Neutrophil (primary cell): ENCODE measurements around the gene DOCK8.

Experiments used
- H3K27ac ChIP-seq: fragments of 200-600 bp; sonication (generic); 2 replicates; pipeline ENCODE4 v1.5.1; 2016; ENCODE audit warnings: mild to moderate bottlenecking, moderate library complexity
- H3K27me3 ChIP-seq: fragments of 200-600 bp; sonication (generic); 2 replicates; pipeline ENCODE4 v1.6.0; 2016; ENCODE audit warnings: mild to moderate bottlenecking
- H3K36me3 ChIP-seq: fragments of 200-600 bp; sonication (generic); 2 replicates; pipeline ENCODE4 v1.5.1; 2017
- H3K4me1 ChIP-seq, 2 experiments: fragments of 200-600 bp in 1 of 2; sonication (generic) in 1 of 2; 1 replicate in 1 of 2; 2 replicates in 1 of 2; pipeline versions ENCODE4 v1.5.1 to v1.6.1; 2013 to 2016; ENCODE audit warnings: low read depth in 1 of 2, low read length in 1 of 2, mild to moderate bottlenecking in 1 of 2, moderate library complexity in 1 of 2; ENCODE audit not compliant: control insufficient read depth in 1 of 2, insufficient read depth in 1 of 2
- H3K4me3 ChIP-seq, 2 experiments: fragments of 200-600 bp in 1 of 2; sonication (generic) in 1 of 2; 1 replicate in 1 of 2; 2 replicates in 1 of 2; pipeline ENCODE4 v1.5.1; 2013 to 2016; ENCODE audit warnings: low read depth in 1 of 2, low read length in 1 of 2, mild to moderate bottlenecking in 1 of 2, moderate library complexity in 1 of 2
- H3K9me3 ChIP-seq: fragments of 200-600 bp; sonication (generic); 2 replicates; pipeline ENCODE4 v1.5.1; 2016
- TF ChIP-seq, protein P1 (sequence below): fragments of 200-600 bp; sonication (generic); IDR thresholded peaks from 2 replicates; pipeline ENCODE4 v1.5.1; 2016; ENCODE audit warnings: antibody characterized with exemption

Gene DOCK8

GRCh38 chr9:250039-250438 is 35.4 kb downstream of the DOCK8 start:
- Histone ChIP-seq H3K4me1 (peaks cover 31 to 46% of the 10 kb centered on the region in 2 experiments), H3K4me3 (no peak overlapping the region), H3K36me3 (no peaks in the 10 kb centered on the region), H3K27me3 (no peaks in the 10 kb centered on the region), H3K27ac (peak overlapping the region; percentile 64), H3K9me3 (no peaks in the 10 kb centered on the region)
- TF ChIP-seq, protein P1, sequence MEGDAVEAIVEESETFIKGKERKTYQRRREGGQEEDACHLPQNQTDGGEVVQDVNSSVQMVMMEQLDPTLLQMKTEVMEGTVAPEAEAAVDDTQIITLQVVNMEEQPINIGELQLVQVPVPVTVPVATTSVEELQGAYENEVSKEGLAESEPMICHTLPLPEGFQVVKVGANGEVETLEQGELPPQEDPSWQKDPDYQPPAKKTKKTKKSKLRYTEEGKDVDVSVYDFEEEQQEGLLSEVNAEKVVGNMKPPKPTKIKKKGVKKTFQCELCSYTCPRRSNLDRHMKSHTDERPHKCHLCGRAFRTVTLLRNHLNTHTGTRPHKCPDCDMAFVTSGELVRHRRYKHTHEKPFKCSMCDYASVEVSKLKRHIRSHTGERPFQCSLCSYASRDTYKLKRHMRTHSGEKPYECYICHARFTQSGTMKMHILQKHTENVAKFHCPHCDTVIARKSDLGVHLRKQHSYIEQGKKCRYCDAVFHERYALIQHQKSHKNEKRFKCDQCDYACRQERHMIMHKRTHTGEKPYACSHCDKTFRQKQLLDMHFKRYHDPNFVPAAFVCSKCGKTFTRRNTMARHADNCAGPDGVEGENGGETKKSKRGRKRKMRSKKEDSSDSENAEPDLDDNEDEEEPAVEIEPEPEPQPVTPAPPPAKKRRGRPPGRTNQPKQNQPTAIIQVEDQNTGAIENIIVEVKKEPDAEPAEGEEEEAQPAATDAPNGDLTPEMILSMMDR, result no peak

DNA sequence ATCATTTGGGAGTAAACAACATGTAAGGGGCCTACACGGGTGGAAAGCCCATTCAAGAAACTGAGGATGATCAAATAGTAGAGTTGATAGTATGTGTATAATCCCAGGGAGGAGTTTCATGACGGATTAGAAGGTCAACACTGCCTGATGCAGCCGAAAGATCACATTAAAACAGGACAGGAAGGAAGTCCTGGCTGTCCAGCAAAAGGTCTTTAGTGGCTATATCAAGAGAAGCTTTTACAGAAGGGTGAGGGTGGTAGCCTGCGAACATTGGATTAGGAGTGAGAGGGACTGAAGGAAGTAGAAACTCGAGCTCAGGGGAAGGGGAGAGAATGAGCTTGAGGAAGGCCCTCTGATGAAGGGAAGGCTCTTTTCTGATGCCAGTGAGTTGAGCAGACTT is 36.0 kb downstream of the DOCK8 start:
- Histone ChIP-seq H3K4me1 (peaks cover 25 to 40% of the 10 kb centered on the region in 2 experiments), H3K9me3 (no peaks in the 10 kb centered on the region), H3K27ac (peak overlapping the region; percentile 64), H3K36me3 (no peaks in the 10 kb centered on the region), H3K4me3 (no peak overlapping the region), H3K27me3 (no peaks in the 10 kb centered on the region)
- TF ChIP-seq, protein P1, result no peak

DNA sequence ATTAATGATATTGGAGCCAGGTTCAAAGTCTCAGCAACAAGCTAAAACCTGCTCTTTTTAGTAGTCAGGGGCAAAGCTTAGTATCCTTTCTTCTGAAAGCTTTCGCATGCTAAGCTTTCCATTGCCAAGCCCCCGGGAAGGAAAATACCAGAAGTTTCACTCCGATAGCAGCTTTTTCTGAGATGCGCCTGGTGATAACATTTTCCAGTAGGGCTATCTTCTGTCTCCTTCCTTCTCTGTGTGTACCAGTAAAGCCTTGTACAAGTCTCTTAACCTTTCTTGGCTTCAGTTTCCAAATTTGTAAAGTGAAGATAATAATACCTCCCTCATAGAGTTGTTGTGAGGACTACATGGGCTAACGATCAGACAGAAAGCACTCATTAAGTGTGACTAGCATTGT is 36.7 kb downstream of the DOCK8 start:
- no peaks in the 10 kb centered on the region for H3K9me3 ChIP-seq
- H3K36me3 ChIP-seq, result no peaks in the 10 kb centered on the region
- TF ChIP-seq, protein P1, result no peak
- H3K27me3 ChIP-seq, result no peaks in the 10 kb centered on the region
- no peak overlapping the region for H3K4me3 ChIP-seq
- peaks cover 25 to 42% of the 10 kb centered on the region in 2 experiments for H3K4me1 ChIP-seq
- peak overlapping the region; percentile 64 for H3K27ac ChIP-seq

- Histone ChIP-seq H3K27ac (peak overlapping the region; percentile 52), H3K9me3 (no peaks in the 10 kb centered on the region), H3K27me3 (no peaks in the 10 kb centered on the region), H3K4me3 (no peak overlapping the region), H3K36me3 (no peaks in the 10 kb centered on the region), H3K4me1 (peaks cover 39 to 52% of the 10 kb centered on the region in 2 experiments)
- TF ChIP-seq, protein P1, result no peak
Measured at GRCh38 chr9:253539-253938, 38.9 kb downstream of the DOCK8 start.

DNA sequence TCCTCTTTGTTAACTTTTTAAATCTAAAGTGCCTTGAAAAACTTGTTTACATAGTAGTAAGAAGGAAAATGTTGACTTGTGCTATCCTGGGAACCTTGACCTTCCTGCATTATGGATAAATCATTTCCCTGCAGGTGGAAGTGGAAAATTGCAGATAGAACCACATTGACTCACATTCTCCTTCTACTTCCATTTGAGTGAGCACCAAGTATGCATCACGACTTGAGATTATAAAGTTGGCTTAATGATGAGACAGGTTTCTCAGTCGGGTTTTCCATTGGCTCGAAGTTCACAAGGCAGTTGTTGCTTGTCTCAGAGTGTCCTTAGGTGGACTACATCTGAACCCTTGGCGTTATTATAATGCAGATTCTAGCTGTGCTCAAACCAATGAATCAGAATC is 39.9 kb downstream of the DOCK8 start:
- TF ChIP-seq, protein P1, result no peak
- Histone ChIP-seq H3K27me3 (no peaks in the 10 kb centered on the region), H3K4me3 (no peak overlapping the region), H3K36me3 (no peaks in the 10 kb centered on the region), H3K9me3 (no peaks in the 10 kb centered on the region), H3K27ac (peak overlapping the region; percentile 52), H3K4me1 (peaks cover 40 to 52% of the 10 kb centered on the region in 2 experiments)

DNA sequence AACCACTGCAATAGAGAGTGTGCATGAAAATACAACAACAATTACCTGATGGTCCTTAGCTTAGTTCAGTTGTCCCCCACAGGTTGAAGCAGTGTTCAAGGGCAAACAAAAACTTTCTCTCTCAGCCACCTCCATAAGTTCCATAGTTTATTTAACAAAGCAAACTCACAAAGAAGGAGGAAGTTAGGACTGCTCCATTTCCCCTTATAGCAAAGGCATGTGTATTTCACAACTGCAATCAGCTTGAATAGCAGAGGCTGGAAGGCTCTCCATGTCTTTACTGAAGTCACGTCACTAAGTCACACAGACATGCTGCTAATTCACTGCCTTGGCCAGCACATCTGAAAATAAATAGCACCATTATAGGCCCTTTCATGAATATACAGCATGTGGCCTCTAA is 43.3 kb downstream of the DOCK8 start:
- Histone ChIP-seq H3K27ac (peak overlapping the region; percentile 93), H3K36me3 (no peaks in the 10 kb centered on the region), H3K27me3 (no peaks in the 10 kb centered on the region), H3K9me3 (no peaks in the 10 kb centered on the region), H3K4me3 (peak overlapping the region; percentile 15 to 36), H3K4me1 (peaks cover 43 to 46% of the 10 kb centered on the region in 2 experiments)
- TF ChIP-seq, protein P1, result no peak
